NT2/D1 (cell line): ENCODE measurements around the gene CCDC60.

ENCODE experiments used
- SUZ12 ChIP-seq: IDR thresholded peaks from 2 replicates; pipeline ENCODE4 v1.6.1; 2011; ENCODE audit not compliant: insufficient read length, insufficient read depth; ENCODE audit errors: extremely low read depth
- YY1 ChIP-seq: IDR thresholded peaks from 2 replicates; pipeline ENCODE4 v1.6.1; 2011; ENCODE audit not compliant: insufficient read length, insufficient read depth

GRCh38 chr12:119314290-119314689 lies 20.2 kb upstream of the CCDC60 start:
- TF ChIP-seq YY1 (no peak), SUZ12 (no peak)
